ENCODE results near the gene CD58. TPM values are rescaled to one million over a fixed set of nuclear protein-coding genes. Genes with fewer than 3 reads are reported as not detected.

Gene CD58
- total and polyA plus RNA-seq, 9 of the 15 experiments (the other 6 are each of a cell fraction or from before 2014, with no cell fraction given) = 18.1 to 113 (median 37.4) TPM

DNA sequence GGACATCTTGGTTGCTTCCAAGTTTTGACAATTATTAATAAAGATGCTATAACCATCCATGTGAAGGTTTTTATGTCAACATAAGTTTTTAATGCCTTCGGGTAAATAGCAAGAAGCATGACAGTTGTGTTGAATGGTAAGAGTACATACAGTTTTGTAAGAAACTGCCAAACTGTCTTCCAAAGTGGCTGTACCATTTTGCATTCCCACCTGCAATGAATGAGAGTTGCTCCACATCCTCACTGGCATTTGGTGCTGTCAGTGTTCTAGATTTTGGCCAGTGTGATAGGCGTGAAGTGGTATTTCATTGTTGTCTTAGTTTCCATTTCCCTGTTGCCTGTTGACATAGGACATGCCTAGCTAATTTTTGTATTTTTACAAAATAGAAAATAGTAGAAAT is 45.4 kb downstream of the CD58 start:
- H3K4me2 ChIP-seq (ENCODE audit: insufficient read depth, low read length) = no peak overlapping the region
- POLR2A ChIA-PET = interaction anchor here (1.0 kb wide), 1 partner anchor 9 kb away, joined by 3 read pairs; no protein-coding TSS in a partner anchor
- ATAC-seq (no peak), DNase-seq (ENCODE audit: extremely low read depth in 1 of 4, low spot score in 3 of 4) (no peak), FAIRE-seq (no peak)
- H3K4me3 ChIP-seq = no peak overlapping the region
- no TSS peak for BruUV-seq (replicated peaks)
- no peak overlapping the region for H3K27ac ChIP-seq (ENCODE audit: extremely low read depth, low read depth, low read length)
- H4K20me1 ChIP-seq (replicated peaks; ENCODE audit: control insufficient read depth, insufficient read depth, low read length) = no peaks in the 10 kb centered on the region
- intact Hi-C loops (cut with micrococcal nuclease) = no loop called here
- CTCF ChIA-PET (ENCODE audit: low intra/inter-chr PET ratio) = no interaction called here
- peaks cover 0 to 5% of the 10 kb centered on the region in 2 experiments; a peak in 1 of 5 replicates for H3K4me1 ChIP-seq (replicated peaks in 1 of 2; ENCODE audit: control insufficient read depth in 2 of 2, insufficient read depth in 2 of 2, low read length in 2 of 2)
- H2AFZ ChIP-seq (ENCODE audit: low read depth, low read length) = no peak overlapping the region
- H3K9me3 ChIP-seq (replicated peaks; ENCODE audit: control insufficient read depth, insufficient read depth, low read depth, low read length) = no peaks in the 10 kb centered on the region
- H3K9me1 ChIP-seq (ENCODE audit: control insufficient read depth, insufficient read depth, low read length) = no peaks in the 10 kb centered on the region
- in situ Hi-C loops (cut with MboI) = no loop called here
- peaks cover 17% of the 10 kb centered on the region; the same call in 2 of the 3 replicates for H3K36me3 ChIP-seq (ENCODE audit: control insufficient read depth, insufficient read depth, low read length)
- 92% methylated on average over 2 of the region's 2 CpGs for WGBS (ENCODE audit: insufficient coverage, low coverage, missing lambda C conversion rate)
- H3K9ac ChIP-seq (ENCODE audit: insufficient read depth in 1 of 2, low read depth in 2 of 2, low read length in 2 of 2) = no peak overlapping the region
- no peaks in the 10 kb centered on the region for H3K27me3 ChIP-seq (ENCODE audit: control insufficient read depth in 2 of 2, insufficient read depth in 2 of 2, low read length in 2 of 2)
- H3K79me2 ChIP-seq (ENCODE audit: control insufficient read depth, insufficient read depth, low read length) = no peaks in the 10 kb centered on the region
- TF ChIP-seq RUNX1 (IDR thresholded peaks at IDR 0.05; ENCODE audit: low read depth) = no peak
- no peak for TF ChIP-seq ZNF239 (CRISPR knock-in tag; IDR thresholded peaks at IDR 0.05)
- TF ChIP-seq JUN (IDR thresholded peaks at IDR 0.05; ENCODE audit: borderline replicate concordance, low read depth, low read length) = no peak
- no peak for TF ChIP-seq JUN (CRISPR knock-in tag; IDR thresholded peaks at IDR 0.05; ENCODE audit: borderline replicate concordance)
- no peak for TF ChIP-seq SRSF1 (IDR thresholded peaks at IDR 0.05; ENCODE audit: low read depth, low read length)
- TF ChIP-seq TCF3 (CRISPR knock-in tag; IDR thresholded peaks at IDR 0.05) = no peak
- no peak for TF ChIP-seq CBX1 (IDR thresholded peaks at IDR 0.05; ENCODE audit: low read depth)
- TF ChIP-seq, protein P1, sequence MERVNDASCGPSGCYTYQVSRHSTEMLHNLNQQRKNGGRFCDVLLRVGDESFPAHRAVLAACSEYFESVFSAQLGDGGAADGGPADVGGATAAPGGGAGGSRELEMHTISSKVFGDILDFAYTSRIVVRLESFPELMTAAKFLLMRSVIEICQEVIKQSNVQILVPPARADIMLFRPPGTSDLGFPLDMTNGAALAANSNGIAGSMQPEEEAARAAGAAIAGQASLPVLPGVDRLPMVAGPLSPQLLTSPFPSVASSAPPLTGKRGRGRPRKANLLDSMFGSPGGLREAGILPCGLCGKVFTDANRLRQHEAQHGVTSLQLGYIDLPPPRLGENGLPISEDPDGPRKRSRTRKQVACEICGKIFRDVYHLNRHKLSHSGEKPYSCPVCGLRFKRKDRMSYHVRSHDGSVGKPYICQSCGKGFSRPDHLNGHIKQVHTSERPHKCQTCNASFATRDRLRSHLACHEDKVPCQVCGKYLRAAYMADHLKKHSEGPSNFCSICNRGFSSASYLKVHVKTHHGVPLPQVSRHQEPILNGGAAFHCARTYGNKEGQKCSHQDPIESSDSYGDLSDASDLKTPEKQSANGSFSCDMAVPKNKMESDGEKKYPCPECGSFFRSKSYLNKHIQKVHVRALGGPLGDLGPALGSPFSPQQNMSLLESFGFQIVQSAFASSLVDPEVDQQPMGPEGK (CRISPR knock-in tag; IDR thresholded peaks at IDR 0.05; ENCODE audit: borderline replicate concordance) = no peak
- TF ChIP-seq HDAC6 (IDR thresholded peaks at IDR 0.05; ENCODE audit: low read depth, low read length) = no peak
- TF ChIP-seq, protein P2, sequence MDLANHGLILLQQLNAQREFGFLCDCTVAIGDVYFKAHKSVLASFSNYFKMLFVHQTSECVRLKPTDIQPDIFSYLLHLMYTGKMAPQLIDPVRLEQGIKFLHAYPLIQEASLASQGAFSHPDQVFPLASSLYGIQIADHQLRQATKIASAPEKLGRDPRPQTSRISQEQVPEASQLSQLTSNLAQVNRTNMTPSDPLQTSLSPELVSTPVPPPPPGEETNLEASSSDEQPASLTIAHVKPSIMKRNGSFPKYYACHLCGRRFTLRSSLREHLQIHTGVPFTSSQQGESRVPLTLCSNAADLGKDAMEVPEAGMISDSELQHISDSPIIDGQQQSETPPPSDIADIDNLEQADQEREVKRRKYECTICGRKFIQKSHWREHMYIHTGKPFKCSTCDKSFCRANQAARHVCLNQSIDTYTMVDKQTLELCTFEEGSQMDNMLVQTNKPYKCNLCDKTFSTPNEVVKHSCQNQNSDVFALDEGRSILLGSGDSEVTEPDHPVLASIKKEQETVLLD (IDR thresholded peaks at IDR 0.05) = no peak
- no peak for TF ChIP-seq ZNF699 (CRISPR knock-in tag; IDR thresholded peaks at IDR 0.05; ENCODE audit: insufficient replicate concordance)
- no peak for TF ChIP-seq FUS (optimal IDR thresholded peaks at IDR 0.05; ENCODE audit: low read depth, low read length)
- TF ChIP-seq ZC3H4 (CRISPR knock-in tag; IDR thresholded peaks at IDR 0.05; ENCODE audit: borderline replicate concordance) = no peak
- TF ChIP-seq, protein P3, sequence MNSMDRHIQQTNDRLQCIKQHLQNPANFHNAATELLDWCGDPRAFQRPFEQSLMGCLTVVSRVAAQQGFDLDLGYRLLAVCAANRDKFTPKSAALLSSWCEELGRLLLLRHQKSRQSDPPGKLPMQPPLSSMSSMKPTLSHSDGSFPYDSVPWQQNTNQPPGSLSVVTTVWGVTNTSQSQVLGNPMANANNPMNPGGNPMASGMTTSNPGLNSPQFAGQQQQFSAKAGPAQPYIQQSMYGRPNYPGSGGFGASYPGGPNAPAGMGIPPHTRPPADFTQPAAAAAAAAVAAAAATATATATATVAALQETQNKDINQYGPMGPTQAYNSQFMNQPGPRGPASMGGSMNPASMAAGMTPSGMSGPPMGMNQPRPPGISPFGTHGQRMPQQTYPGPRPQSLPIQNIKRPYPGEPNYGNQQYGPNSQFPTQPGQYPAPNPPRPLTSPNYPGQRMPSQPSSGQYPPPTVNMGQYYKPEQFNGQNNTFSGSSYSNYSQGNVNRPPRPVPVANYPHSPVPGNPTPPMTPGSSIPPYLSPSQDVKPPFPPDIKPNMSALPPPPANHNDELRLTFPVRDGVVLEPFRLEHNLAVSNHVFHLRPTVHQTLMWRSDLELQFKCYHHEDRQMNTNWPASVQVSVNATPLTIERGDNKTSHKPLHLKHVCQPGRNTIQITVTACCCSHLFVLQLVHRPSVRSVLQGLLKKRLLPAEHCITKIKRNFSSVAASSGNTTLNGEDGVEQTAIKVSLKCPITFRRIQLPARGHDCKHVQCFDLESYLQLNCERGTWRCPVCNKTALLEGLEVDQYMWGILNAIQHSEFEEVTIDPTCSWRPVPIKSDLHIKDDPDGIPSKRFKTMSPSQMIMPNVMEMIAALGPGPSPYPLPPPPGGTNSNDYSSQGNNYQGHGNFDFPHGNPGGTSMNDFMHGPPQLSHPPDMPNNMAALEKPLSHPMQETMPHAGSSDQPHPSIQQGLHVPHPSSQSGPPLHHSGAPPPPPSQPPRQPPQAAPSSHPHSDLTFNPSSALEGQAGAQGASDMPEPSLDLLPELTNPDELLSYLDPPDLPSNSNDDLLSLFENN (IDR thresholded peaks at IDR 0.05; ENCODE audit: low read depth in 2 of 2, low read length in 2 of 2) = no peak
- TF ChIP-seq ETV1 (tag; conservative IDR thresholded peaks at IDR 0.05; ENCODE audit: low read depth) = no peak
